ENCODE results near the gene GRID2.

DNA sequence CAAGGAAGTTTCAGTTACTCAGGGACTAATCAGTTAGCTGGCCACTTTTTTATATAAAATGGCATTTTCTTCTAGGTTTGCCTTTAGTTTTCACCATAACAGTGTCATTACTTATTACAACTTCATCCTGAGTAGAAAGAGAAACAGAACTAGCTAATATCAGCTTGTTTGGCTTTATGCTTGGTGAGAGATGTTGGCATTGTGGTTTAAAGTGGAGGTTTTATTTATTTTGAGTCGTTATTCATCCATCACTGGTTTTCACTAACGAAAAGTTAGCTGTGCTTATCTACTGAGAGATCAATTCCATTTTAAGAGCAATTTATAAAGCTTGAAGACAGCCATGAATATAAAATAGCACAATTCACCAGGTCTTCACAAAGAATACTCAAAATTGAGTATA is 714.5 kb downstream of the GRID2 start:
- no peak for TF ChIP-seq ZFP30 (CRISPR knock-in tag; IDR thresholded peaks at IDR 0.05)
- TF ChIP-seq, protein P1, sequence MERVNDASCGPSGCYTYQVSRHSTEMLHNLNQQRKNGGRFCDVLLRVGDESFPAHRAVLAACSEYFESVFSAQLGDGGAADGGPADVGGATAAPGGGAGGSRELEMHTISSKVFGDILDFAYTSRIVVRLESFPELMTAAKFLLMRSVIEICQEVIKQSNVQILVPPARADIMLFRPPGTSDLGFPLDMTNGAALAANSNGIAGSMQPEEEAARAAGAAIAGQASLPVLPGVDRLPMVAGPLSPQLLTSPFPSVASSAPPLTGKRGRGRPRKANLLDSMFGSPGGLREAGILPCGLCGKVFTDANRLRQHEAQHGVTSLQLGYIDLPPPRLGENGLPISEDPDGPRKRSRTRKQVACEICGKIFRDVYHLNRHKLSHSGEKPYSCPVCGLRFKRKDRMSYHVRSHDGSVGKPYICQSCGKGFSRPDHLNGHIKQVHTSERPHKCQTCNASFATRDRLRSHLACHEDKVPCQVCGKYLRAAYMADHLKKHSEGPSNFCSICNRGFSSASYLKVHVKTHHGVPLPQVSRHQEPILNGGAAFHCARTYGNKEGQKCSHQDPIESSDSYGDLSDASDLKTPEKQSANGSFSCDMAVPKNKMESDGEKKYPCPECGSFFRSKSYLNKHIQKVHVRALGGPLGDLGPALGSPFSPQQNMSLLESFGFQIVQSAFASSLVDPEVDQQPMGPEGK (CRISPR knock-in tag; IDR thresholded peaks at IDR 0.05; ENCODE audit: borderline replicate concordance) = no peak
- TF ChIP-seq ZFP3 (CRISPR knock-in tag; IDR thresholded peaks at IDR 0.05) = no peak

Measured in SK-N-SH treated with all-trans-retinoic acid at 6 μM for 48 hours (cell line).